SK-N-SH (cell line): ENCODE measurements around the gene TAB3. TPM values are rescaled to one million over a fixed set of nuclear protein-coding genes. Genes with fewer than 3 reads are reported as not detected.
A peak's percentile ranks its signal among the peaks of the same experiment; 100 is the strongest.

Experiments used
- CTCF ChIA-PET: fragments of 300-600, 350-600 bp; formaldehyde crosslinking; extraction: SDS; loops from one replicate; lab custom pipeline; 2021; lab: Yijun Ruan, JAX
- POLR2A ChIA-PET: fragments of 350-600 bp; sonication (Branson Sonifier 250); formaldehyde crosslinking; extraction: SDS; loops from one replicate; lab custom pipeline; 2020; ENCODE audit warnings: antibody characterized with exemption, inconsistent platforms; lab: Yijun Ruan, JAX
- DNase-seq: peaks from one replicate; pipeline ENCODE4 v3.0.0; 2012
- H2AFZ ChIP-seq: fragments of 200-600 bp; sonication (generic); 2 replicates; pipeline ENCODE4 v1.8.1; 2016; ENCODE audit warnings: antibody characterized with exemption, mild to moderate bottlenecking, low read depth
- H3F3A ChIP-seq: fragments of 200-600 bp; sonication (generic); replicated peaks from 2 replicates; pipeline ENCODE3; 2016; ENCODE audit warnings: antibody characterized with exemption, mild to moderate bottlenecking; ENCODE audit not compliant: insufficient read depth
- H3K27ac ChIP-seq, 2 experiments: fragments of 200-500 bp in 1 of 2; fragments of 200-600 bp in 1 of 2; sonication (Bioruptor generic) in 1 of 2; sonication (generic), shearing (Covaris generic) in 1 of 2; 2 replicates each; pipeline versions ENCODE4 v1.5.1 to v1.6.1; 2014 to 2016; ENCODE audit warnings: low read depth in 2 of 2, inconsistent platforms in 1 of 2, low read length in 1 of 2, mild to moderate bottlenecking in 1 of 2, mixed read lengths in 1 of 2
- H3K27me3 ChIP-seq: fragments of 200-600 bp; sonication (generic), shearing (Covaris generic); 2 replicates; pipeline ENCODE4 v1.6.1; 2016; ENCODE audit warnings: mixed run types; ENCODE audit not compliant: insufficient read depth
- H3K36me3 ChIP-seq, 2 experiments: fragments of 200-500 bp in 1 of 2; fragments of 200-600 bp in 1 of 2; sonication (Bioruptor generic) in 1 of 2; sonication (generic) in 1 of 2; replicated peaks in 1 of 2; 2 replicates each; pipeline versions ENCODE3 to v1.5.1; 2014 to 2016; ENCODE audit warnings: low read length in 1 of 2, mild to moderate bottlenecking in 1 of 2; ENCODE audit not compliant: insufficient read depth in 2 of 2, control insufficient read depth in 1 of 2
- H3K4me1 ChIP-seq, 2 experiments: fragments of 200-500 bp in 1 of 2; fragments of 200-600 bp in 1 of 2; sonication (Bioruptor generic) in 1 of 2; sonication (generic), shearing (Covaris generic) in 1 of 2; 2 replicates each; pipeline versions ENCODE4 v1.5.1 to v1.6.1; 2014 to 2016; ENCODE audit warnings: low read depth in 1 of 2, low read length in 1 of 2, mixed run types in 1 of 2; ENCODE audit not compliant: insufficient read depth in 2 of 2, control insufficient read depth in 1 of 2
- H3K4me2 ChIP-seq: fragments of 200-600 bp; sonication (generic), shearing (Covaris generic); 2 replicates; pipeline ENCODE4 v1.6.1; 2017; ENCODE audit warnings: mixed run types
- H3K4me3 ChIP-seq, 2 experiments: fragments of 200-500 bp in 1 of 2; fragments of 200-600 bp in 1 of 2; sonication (Bioruptor generic) in 1 of 2; sonication (generic), shearing (Covaris generic) in 1 of 2; 2 replicates each; pipeline versions ENCODE4 v1.5.1 to v1.8.1; 2014 to 2016; ENCODE audit warnings: low read depth in 2 of 2, inconsistent platforms in 1 of 2, low read length in 1 of 2, mild to moderate bottlenecking in 1 of 2, mixed read lengths in 1 of 2, moderate library complexity in 1 of 2
- H3K79me2 ChIP-seq: fragments of 200-600 bp; sonication (generic); 2 replicates; pipeline ENCODE4 v1.8.1; 2017; ENCODE audit warnings: mild to moderate bottlenecking; ENCODE audit not compliant: insufficient read depth
- H3K9ac ChIP-seq: fragments of 200-600 bp; sonication (generic); 2 replicates; pipeline ENCODE4 v1.6.1; 2017; ENCODE audit warnings: mixed run types
- H3K9me2 ChIP-seq: fragments of 200-600 bp; sonication (generic); 2 replicates; pipeline ENCODE4 v1.6.1; 2017; ENCODE audit warnings: mixed run types
- H3K9me3 ChIP-seq: fragments of 200-600 bp; sonication (generic); 2 replicates; pipeline ENCODE4 v1.6.1; 2017; ENCODE audit warnings: mixed run types, mild to moderate bottlenecking, moderate library complexity
- H4K20me1 ChIP-seq: fragments of 200-600 bp; sonication (generic); 2 replicates; pipeline ENCODE4 v1.6.1; 2017; ENCODE audit warnings: mild to moderate bottlenecking, mixed run types; ENCODE audit not compliant: insufficient read depth
- ELF1 ChIP-seq: IDR thresholded peaks from 2 replicates; pipeline ENCODE4 v1.4.0; 2012
- NFIC ChIP-seq: IDR thresholded peaks from 2 replicates; pipeline ENCODE4 v1.4.0; 2012; ENCODE audit warnings: borderline replicate concordance
- PBX3 ChIP-seq: IDR thresholded peaks from 2 replicates; pipeline ENCODE4; 2012
- POLR2AphosphoS5 ChIP-seq: IDR thresholded peaks from 2 replicates; pipeline ENCODE4 v1.6.1; 2012; ENCODE audit warnings: low read depth, low read length
- REST ChIP-seq: IDR thresholded peaks from 2 replicates; pipeline ENCODE4 v1.6.1; 2012; ENCODE audit warnings: mild to moderate bottlenecking, low read depth, low read length, moderate library complexity
- TCF12 ChIP-seq: IDR thresholded peaks from 2 replicates; pipeline ENCODE4 v1.4.0; 2012
- TEAD4 ChIP-seq: IDR thresholded peaks from 2 replicates; pipeline ENCODE4 v1.4.0; 2012; ENCODE audit warnings: mild to moderate bottlenecking, borderline replicate concordance; ENCODE audit not compliant: insufficient read depth
- YY1 ChIP-seq: IDR thresholded peaks from 2 replicates; pipeline ENCODE4 v1.4.0; 2012; ENCODE audit warnings: low read depth, mild to moderate bottlenecking
- ZBTB33 ChIP-seq: IDR thresholded peaks from 2 replicates; pipeline ENCODE4 v1.4.0; 2012; ENCODE audit warnings: low read depth, borderline replicate concordance
- WGBS: methylation state at CpG from one replicate; pipeline ENCODE4 v1.1.6; 2017; ENCODE audit warnings: low lambda C conversion rate; 5-methylcytosine and 5-hydroxymethylcytosine counted together
- polyA plus RNA-seq, 3 experiments: library from polyadenylated mRNA; depleted of rRNA; stranded (reverse); fragments of >200 nt; gene quantifications; 2 replicates each; pipeline ENCODE4 v1.2.3, GENCODE V29; 2012

Gene TAB3
- polyA plus RNA-seq, 1 of the 3 experiments (the other 2 are of a cell fraction) = 9.2 TPM

- Histone ChIP-seq H3K4me3 (no peak overlapping the region), H3K27me3 (no peaks in the 10 kb centered on the region), H3K79me2 (no peaks in the 10 kb centered on the region), H3K36me3 (no peaks in the 10 kb centered on the region), H2AFZ (no peak overlapping the region; the same call in 1 of the 2 replicates), H3F3A (no peaks in the 10 kb centered on the region), H3K9me3 (no peaks in the 10 kb centered on the region), H3K9ac (no peak overlapping the region), H3K9me2 (no peaks in the 10 kb centered on the region), H3K4me1 (no peaks in the 10 kb centered on the region; a peak in 1 of 4 replicates), H3K4me2 (no peak overlapping the region), H4K20me1 (no peaks in the 10 kb centered on the region), H3K27ac (no peak overlapping the region)
- no peak for TF ChIP-seq TEAD4
- TF ChIP-seq NFIC = no peak
- TF ChIP-seq ZBTB33 = no peak
- no peak for TF ChIP-seq REST
- TF ChIP-seq POLR2AphosphoS5 = no peak
- TF ChIP-seq ELF1 = no peak
- WGBS = 19% methylated on average over 3 of the region's 3 CpGs
- no peak for DNase-seq
- POLR2A ChIA-PET = no interaction called here
- CTCF ChIA-PET = interaction anchor here (1.1 to 1.3 kb wide), 2 partner anchors 26 to 81 kb away, joined by 3 to 4 read pairs; no protein-coding TSS in a partner anchor
Measured at GRCh38 chrX:30904632-30905031, 15.6 kb upstream of the TAB3 start.

- 25% methylated on average over 5 of the region's 5 CpGs for WGBS
- Histone ChIP-seq H3K9ac (no peak overlapping the region), H3F3A (no peaks in the 10 kb centered on the region), H3K27me3 (no peaks in the 10 kb centered on the region), H3K4me3 (no peak overlapping the region), H3K4me2 (no peak overlapping the region), H3K36me3 (no peaks in the 10 kb centered on the region), H4K20me1 (no peaks in the 10 kb centered on the region), H3K79me2 (no peaks in the 10 kb centered on the region), H2AFZ (no peak overlapping the region; the same call in 1 of the 2 replicates), H3K27ac (no peak overlapping the region), H3K9me3 (no peaks in the 10 kb centered on the region), H3K9me2 (no peaks in the 10 kb centered on the region), H3K4me1 (no peaks in the 10 kb centered on the region; a peak in 1 of 4 replicates)
- POLR2A ChIA-PET = no interaction called here
- CTCF ChIA-PET = interaction anchor here (1.1 to 1.3 kb wide), 2 partner anchors 25 to 81 kb away, joined by 3 to 4 read pairs; no protein-coding TSS in a partner anchor
- peak; percentile 43; the same call in 1 of the 2 replicates for TF ChIP-seq PBX3
- TF ChIP-seq TCF12 = peak; percentile 62
- TF ChIP-seq YY1 = no peak
- DNase-seq = no peak
Measured at GRCh38 chrX:30904186-30904585, 15.1 kb upstream of the TAB3 start.
